Caco-2 (cell line): Measurements from ENCODE around the gene RAB3C. TPM values are rescaled to one million over a fixed set of nuclear protein-coding genes. Genes with fewer than 3 reads are reported as not detected.

Experiments
- BruUV-seq: library from RNA; stranded (reverse); fragments of 400-500 nt; replicated peaks from 2 replicates; lab custom pipeline; 2021; lab: Mats Ljungman, UMichigan
- CTCF ChIA-PET: fragments of 300-600 bp; sonication (Branson Sonifier 250); formaldehyde crosslinking; loops from one replicate; lab custom pipeline; 2022; ENCODE audit warnings: antibody characterized with exemption; lab: Charles Lee
- POLR2A ChIA-PET: fragments of 300-600 bp; sonication (Branson Sonifier 250); formaldehyde crosslinking; loops from one replicate; lab custom pipeline; 2022; ENCODE audit warnings: antibody characterized with exemption; lab: Charles Lee
- DNase-seq, 2 experiments: peaks; one replicate each; pipeline versions ENCODE4 v3.0.0 to v3.0.0-alpha.2; 2020 to 2022
- H3K27me3 ChIP-seq: replicated peaks from 2 replicates; pipeline ENCODE4 v1.6.0; 2011; ENCODE audit warnings: low read length; ENCODE audit not compliant: control insufficient read depth, insufficient read depth
- H3K36me3 ChIP-seq: 2 replicates; pipeline ENCODE4 v1.5.1; 2011; ENCODE audit warnings: low read length; ENCODE audit not compliant: control insufficient read depth, insufficient read depth
- H3K4me1 ChIP-seq: fragments of 250-450 bp; sonication (Bioruptor Pico); 2 replicates; pipeline ENCODE4 v1.5.1; 2020; ENCODE audit warnings: mild to moderate bottlenecking
- H3K4me3 ChIP-seq: 2 replicates; pipeline ENCODE4 v1.5.1; 2011; ENCODE audit warnings: low read depth, mild to moderate bottlenecking, control low read depth, low read length
- H3K9me3 ChIP-seq: fragments of 250-450 bp; sonication (Bioruptor Pico); 2 replicates; pipeline ENCODE4 v1.5.1; 2020; ENCODE audit warnings: mild to moderate bottlenecking, moderate library complexity
- H3K27ac Mint-ChIP-seq: one replicate; pipeline ENCODE4 v1.8.0; 2022; ENCODE audit warnings: mixed read lengths; ENCODE audit not compliant: unreplicated experiment
- H3K27me3 Mint-ChIP-seq: one replicate; pipeline ENCODE4 v1.8.0; 2022; ENCODE audit warnings: mixed read lengths; ENCODE audit not compliant: insufficient read depth, unreplicated experiment
- H3K36me3 Mint-ChIP-seq: one replicate; pipeline ENCODE4 v1.8.0; 2022; ENCODE audit warnings: mild to moderate bottlenecking, mixed read lengths; ENCODE audit not compliant: insufficient read depth, unreplicated experiment
- H3K4me1 Mint-ChIP-seq: one replicate; pipeline ENCODE4 v1.8.0; 2022; ENCODE audit warnings: low read depth, mixed read lengths; ENCODE audit not compliant: unreplicated experiment
- H3K4me3 Mint-ChIP-seq: one replicate; pipeline ENCODE4 v1.8.0; 2022; ENCODE audit warnings: mild to moderate bottlenecking, moderate library complexity, mixed read lengths; ENCODE audit not compliant: unreplicated experiment
- H3K9me3 Mint-ChIP-seq: one replicate; pipeline ENCODE4 v1.8.0; 2022; ENCODE audit warnings: mixed read lengths; ENCODE audit not compliant: unreplicated experiment
- CTCF ChIP-seq, 2 experiments: fragments of 200-600 bp in 1 of 2; IDR thresholded peaks; 1 replicate in 1 of 2; 2 replicates in 1 of 2; pipeline versions ENCODE4 v1.5.1 to v1.8.0; 2011 to 2022; ENCODE audit warnings: antibody characterized with exemption in 1 of 2, control low read depth in 1 of 2, inconsistent platforms in 1 of 2, low read depth in 1 of 2, low read length in 1 of 2, mild to moderate bottlenecking in 1 of 2, moderate library complexity in 1 of 2; ENCODE audit not compliant: insufficient read depth in 1 of 2, severe bottlenecking in 1 of 2, unreplicated experiment in 1 of 2
- intact Hi-C: fragments of 100-400 bp; cut with micrococcal nuclease; formaldehyde crosslinking; loops from one replicate; pipeline ENCODE4 v1.10.0; 2022; ENCODE audit not compliant: unreplicated experiment
- total RNA-seq: library from RNA; stranded (reverse); gene quantifications from 2 replicates; pipeline ENCODE4 v1.2.3, GENCODE V29; 2022

Gene RAB3C
- total RNA-seq, 1 experiment from 2014 or later, result not detected

GRCh38 chr5:58849223-58849622 lies 266.3 kb downstream of the RAB3C start:
- H3K4me1 ChIP-seq, result peaks cover 21% of the 10 kb centered on the region
- no peaks in the 10 kb centered on the region for H3K36me3 Mint-ChIP-seq
- CTCF ChIA-PET, result interaction anchor here (2.1 kb wide), 1 partner anchor 352 kb away, joined by 24 read pairs; no protein-coding TSS in a partner anchor
- no peaks in the 10 kb centered on the region for H3K9me3 Mint-ChIP-seq
- H3K27me3 ChIP-seq, result no peaks in the 10 kb centered on the region
- intact Hi-C loops, result no loop called here
- no peak overlapping the region for H3K4me3 ChIP-seq
- no peak for DNase-seq
- no peak overlapping the region for H3K4me3 Mint-ChIP-seq
- POLR2A ChIA-PET, result no interaction called here
- no peaks in the 10 kb centered on the region for H3K4me1 Mint-ChIP-seq
- H3K27ac Mint-ChIP-seq, result peak overlapping the region; percentile 43
- BruUV-seq, result no TSS peak
- no peaks in the 10 kb centered on the region for H3K27me3 Mint-ChIP-seq
- H3K9me3 ChIP-seq, result no peaks in the 10 kb centered on the region
- no peak for TF ChIP-seq CTCF (IDR thresholded peaks at IDR 0.05; ENCODE audit: insufficient read depth in 1 of 2, low read depth in 1 of 2, low read length in 1 of 2, severe bottlenecking in 1 of 2, unreplicated experiment in 1 of 2)
- H3K36me3 ChIP-seq, result no peaks in the 10 kb centered on the region

- Histone ChIP-seq H3K4me1 (peaks cover 21% of the 10 kb centered on the region), H3K36me3 (no peaks in the 10 kb centered on the region), H3K4me3 (no peak overlapping the region), H3K27me3 (no peaks in the 10 kb centered on the region), H3K9me3 (no peaks in the 10 kb centered on the region)
- intact Hi-C loops, result loop anchor here (1.0 to 2.0 kb wide), 5 partner anchors 37 to 373 kb away; no protein-coding TSS in a partner anchor
- DNase-seq, result peak; percentile 92 to 95
- Mint-ChIP-seq H3K36me3 (no peaks in the 10 kb centered on the region), H3K27ac (peak overlapping the region; percentile 43), H3K4me3 (peak overlapping the region; percentile 13), H3K4me1 (no peaks in the 10 kb centered on the region), H3K9me3 (no peaks in the 10 kb centered on the region), H3K27me3 (no peaks in the 10 kb centered on the region)
- TF ChIP-seq CTCF (IDR thresholded peaks at IDR 0.05; ENCODE audit: insufficient read depth in 1 of 2, low read depth in 1 of 2, low read length in 1 of 2, severe bottlenecking in 1 of 2, unreplicated experiment in 1 of 2), result peak; percentile 47 to 72
- no TSS peak for BruUV-seq
- ChIA-PET CTCF (interaction anchor here (0.6 to 2.1 kb wide), 11 partner anchors 19 to 1703 kb away, joined by 3 to 24 read pairs (median 5); no protein-coding TSS in a partner anchor), POLR2A (no interaction called here)
Measured at GRCh38 chr5:58849921-58850667, 267.2 kb downstream of the RAB3C start.

DNA sequence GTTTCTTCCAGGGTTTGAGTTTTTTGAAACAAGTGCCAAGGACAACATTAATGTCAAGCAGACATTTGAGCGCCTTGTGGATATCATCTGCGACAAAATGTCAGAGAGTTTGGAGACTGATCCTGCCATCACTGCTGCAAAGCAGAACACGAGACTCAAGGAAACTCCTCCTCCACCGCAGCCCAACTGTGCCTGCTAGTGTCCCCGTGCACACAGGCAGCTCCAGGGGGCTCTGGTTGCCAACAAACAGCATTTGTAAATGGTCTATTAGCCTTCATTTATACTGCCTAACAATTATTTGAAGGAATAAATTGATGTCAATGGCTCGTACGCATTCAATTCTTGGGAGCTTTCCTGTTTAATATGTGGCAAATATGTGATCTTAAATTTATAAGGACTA lies 268.3 kb downstream of the RAB3C start:
- Mint-ChIP-seq H3K4me1 (peaks cover 4% of the 10 kb centered on the region), H3K4me3 (no peak overlapping the region), H3K36me3 (no peaks in the 10 kb centered on the region), H3K27me3 (no peaks in the 10 kb centered on the region), H3K9me3 (no peaks in the 10 kb centered on the region), H3K27ac (no peak overlapping the region)
- Histone ChIP-seq H3K36me3 (no peaks in the 10 kb centered on the region), H3K9me3 (no peaks in the 10 kb centered on the region), H3K4me3 (no peak overlapping the region), H3K4me1 (peaks cover 25% of the 10 kb centered on the region), H3K27me3 (no peaks in the 10 kb centered on the region)
- TF ChIP-seq CTCF (IDR thresholded peaks at IDR 0.05; ENCODE audit: insufficient read depth in 1 of 2, low read depth in 1 of 2, low read length in 1 of 2, severe bottlenecking in 1 of 2, unreplicated experiment in 1 of 2), result no peak
- BruUV-seq, result no TSS peak
- no peak for DNase-seq
- CTCF ChIA-PET, result no interaction called here
- POLR2A ChIA-PET, result no interaction called here
- intact Hi-C loops, result loop anchor here (2.0 kb wide), 1 partner anchor 134 kb away; no protein-coding TSS in a partner anchor
